ENCODE measurements around the gene YY2.
"Not testable (repeated sequence)": the region's sequence is repeated elsewhere in the genome, so short reads cannot be mapped to it uniquely, and the experiment has no call there.

YY2 gene

GRCh38 chrX:21812628-21813027, 43.2 kb upstream of the YY2 start:
- Histone ChIP-seq H3K27ac (ENCODE audit: low read depth, low read length) (no peak overlapping the region), H4K20me1 (ENCODE audit: control insufficient read depth, insufficient read depth, low read depth, low read length) (no peaks in the 10 kb centered on the region), H3K27me3 (ENCODE audit: control insufficient read depth, low read length) (no peaks in the 10 kb centered on the region), H3K36me3 (ENCODE audit: control insufficient read depth, low read length) (no peaks in the 10 kb centered on the region), H3F3A (ENCODE audit: control insufficient read depth, insufficient read depth) (no peaks in the 10 kb centered on the region), H3K79me2 (ENCODE audit: control insufficient read depth, low read length) (no peaks in the 10 kb centered on the region), H3K9me3 (ENCODE audit: control insufficient read depth, insufficient read depth, low read length) (no peaks in the 10 kb centered on the region), H3K4me1 (ENCODE audit: control insufficient read depth, low read length) (no peaks in the 10 kb centered on the region), H3K4me3 (ENCODE audit: low read length) (no peak overlapping the region), H3K4me2 (ENCODE audit: low read length) (no peak overlapping the region), H3K9me2 (replicated peaks; ENCODE audit: control insufficient read depth, low read length) (no peaks in the 10 kb centered on the region)
- TF ChIP-seq, protein P1, sequence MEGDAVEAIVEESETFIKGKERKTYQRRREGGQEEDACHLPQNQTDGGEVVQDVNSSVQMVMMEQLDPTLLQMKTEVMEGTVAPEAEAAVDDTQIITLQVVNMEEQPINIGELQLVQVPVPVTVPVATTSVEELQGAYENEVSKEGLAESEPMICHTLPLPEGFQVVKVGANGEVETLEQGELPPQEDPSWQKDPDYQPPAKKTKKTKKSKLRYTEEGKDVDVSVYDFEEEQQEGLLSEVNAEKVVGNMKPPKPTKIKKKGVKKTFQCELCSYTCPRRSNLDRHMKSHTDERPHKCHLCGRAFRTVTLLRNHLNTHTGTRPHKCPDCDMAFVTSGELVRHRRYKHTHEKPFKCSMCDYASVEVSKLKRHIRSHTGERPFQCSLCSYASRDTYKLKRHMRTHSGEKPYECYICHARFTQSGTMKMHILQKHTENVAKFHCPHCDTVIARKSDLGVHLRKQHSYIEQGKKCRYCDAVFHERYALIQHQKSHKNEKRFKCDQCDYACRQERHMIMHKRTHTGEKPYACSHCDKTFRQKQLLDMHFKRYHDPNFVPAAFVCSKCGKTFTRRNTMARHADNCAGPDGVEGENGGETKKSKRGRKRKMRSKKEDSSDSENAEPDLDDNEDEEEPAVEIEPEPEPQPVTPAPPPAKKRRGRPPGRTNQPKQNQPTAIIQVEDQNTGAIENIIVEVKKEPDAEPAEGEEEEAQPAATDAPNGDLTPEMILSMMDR (IDR thresholded peaks at IDR 0.05; ENCODE audit: low read depth, low read length, poor library complexity, severe bottlenecking): no peak
- no peak for TF ChIP-seq EZH2phosphoT487 (IDR thresholded peaks at IDR 0.05; ENCODE audit: borderline replicate concordance, low read length)

- Histone ChIP-seq H3K79me2 (ENCODE audit: control insufficient read depth, low read length) (no peaks in the 10 kb centered on the region), H3K27ac (ENCODE audit: low read depth, low read length) (no peak overlapping the region), H3F3A (ENCODE audit: control insufficient read depth, insufficient read depth) (no peaks in the 10 kb centered on the region), H3K4me2 (ENCODE audit: low read length) (no peak overlapping the region), H3K4me1 (ENCODE audit: control insufficient read depth, low read length) (no peaks in the 10 kb centered on the region), H4K20me1 (ENCODE audit: control insufficient read depth, insufficient read depth, low read depth, low read length) (no peaks in the 10 kb centered on the region), H3K27me3 (ENCODE audit: control insufficient read depth, low read length) (no peaks in the 10 kb centered on the region), H3K9me2 (replicated peaks; ENCODE audit: control insufficient read depth, low read length) (no peaks in the 10 kb centered on the region), H3K4me3 (ENCODE audit: low read length) (no peak overlapping the region), H3K36me3 (ENCODE audit: control insufficient read depth, low read length) (no peaks in the 10 kb centered on the region), H3K9me3 (ENCODE audit: control insufficient read depth, insufficient read depth, low read length) (no peaks in the 10 kb centered on the region)
- TF ChIP-seq, protein P1 (IDR thresholded peaks at IDR 0.05; ENCODE audit: low read depth, low read length, poor library complexity, severe bottlenecking): no peak
Observed at GRCh38 chrX:21813612-21814368, 42.0 kb upstream of the YY2 start.

DNA sequence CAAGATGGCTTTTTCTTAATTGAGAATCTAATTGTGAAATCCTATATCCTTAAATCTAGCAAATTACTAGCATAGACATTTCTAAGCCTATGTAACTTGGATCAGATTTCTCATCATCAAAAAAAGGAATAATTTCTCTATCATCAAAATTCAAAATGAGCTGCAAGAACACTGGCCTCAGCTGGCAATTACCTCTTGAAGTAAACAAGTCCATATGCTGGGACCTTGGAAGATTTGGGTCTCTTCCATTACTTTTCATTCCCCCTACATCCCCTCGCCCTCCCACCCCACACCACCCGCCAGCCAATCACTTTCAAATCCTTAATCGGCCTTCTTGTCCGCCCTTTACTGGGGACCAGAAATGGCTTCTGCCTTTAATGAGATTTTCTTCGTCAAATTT, 39.7 kb upstream of the YY2 start:
- H3K36me3 ChIP-seq (ENCODE audit: control insufficient read depth, low read length): no peaks in the 10 kb centered on the region
- no peaks in the 10 kb centered on the region for H3K27me3 ChIP-seq (ENCODE audit: control insufficient read depth, low read length)
- H3K4me2 ChIP-seq (ENCODE audit: low read length): no peak overlapping the region
- no peaks in the 10 kb centered on the region for H3K79me2 ChIP-seq (ENCODE audit: control insufficient read depth, low read length)
- H3K4me1 ChIP-seq (ENCODE audit: control insufficient read depth, low read length): no peaks in the 10 kb centered on the region
- no peaks in the 10 kb centered on the region for H3K9me3 ChIP-seq (ENCODE audit: control insufficient read depth, insufficient read depth, low read length)
- no peak overlapping the region for H3K27ac ChIP-seq (ENCODE audit: low read depth, low read length)
- H3K9me2 ChIP-seq (replicated peaks; ENCODE audit: control insufficient read depth, low read length): no peaks in the 10 kb centered on the region
- no peaks in the 10 kb centered on the region for H4K20me1 ChIP-seq (ENCODE audit: control insufficient read depth, insufficient read depth, low read depth, low read length)
- H3K4me3 ChIP-seq (ENCODE audit: low read length): no peak overlapping the region
- H3F3A ChIP-seq (ENCODE audit: control insufficient read depth, insufficient read depth): no peaks in the 10 kb centered on the region
- no peak for TF ChIP-seq EZH2phosphoT487 (IDR thresholded peaks at IDR 0.05; ENCODE audit: borderline replicate concordance, low read length)
- TF ChIP-seq, protein P1 (IDR thresholded peaks at IDR 0.05; ENCODE audit: low read depth, low read length, poor library complexity, severe bottlenecking): no peak

- H3K27me3 ChIP-seq (ENCODE audit: control insufficient read depth, low read length); H3K79me2 ChIP-seq (ENCODE audit: control insufficient read depth, low read length); H3K27ac ChIP-seq (ENCODE audit: low read depth, low read length); H3K9me2 ChIP-seq (replicated peaks; ENCODE audit: control insufficient read depth, low read length); H3K36me3 ChIP-seq (ENCODE audit: control insufficient read depth, low read length); H3K9me3 ChIP-seq (ENCODE audit: control insufficient read depth, insufficient read depth, low read length); H3K4me2 ChIP-seq (ENCODE audit: low read length); H3F3A ChIP-seq (ENCODE audit: control insufficient read depth, insufficient read depth); H4K20me1 ChIP-seq (ENCODE audit: control insufficient read depth, insufficient read depth, low read depth, low read length); H3K4me1 ChIP-seq (ENCODE audit: control insufficient read depth, low read length); H3K4me3 ChIP-seq (ENCODE audit: low read length): not testable (repeated sequence)
Observed at GRCh38 chrX:21820170-21820569, 35.6 kb upstream of the YY2 start.

All from DOHH2 (cell line).